ENCODE measurements around the gene GPT2. TPM values are rescaled to one million over a fixed set of nuclear protein-coding genes. Genes with fewer than 3 reads are reported as not detected.

The GPT2 gene
- total and polyA plus RNA-seq, 2 donors (not counting 1 experiment from before 2014, with no cell fraction given) = 5.8 to 16.3 TPM

GRCh38 chr16:46976550-46976949 lies 92.4 kb downstream of the GPT2 start:
- Histone ChIP-seq H3K4me1 (ENCODE audit: control insufficient read depth, extremely low read depth, insufficient read depth, low read length) (no peaks in the 10 kb centered on the region), H3K27ac (ENCODE audit: insufficient read depth, low read length) (no peak overlapping the region), H3K79me2 (ENCODE audit: control insufficient read depth, insufficient read depth, low read length) (peaks cover 17% of the 10 kb centered on the region), H3K9ac (ENCODE audit: insufficient read depth, low read length) (no peak overlapping the region), H3K4me2 (ENCODE audit: extremely low read depth, insufficient read depth, low read length) (no peak overlapping the region), H3K4me3 (replicated peaks in 1 of 4; ENCODE audit: control extremely low read depth in 1 of 4, insufficient read depth in 1 of 4, low read depth in 3 of 4, low read length in 4 of 4) (no peak overlapping the region), H3K27me3 (ENCODE audit: control insufficient read depth, insufficient read depth, low read length) (no peaks in the 10 kb centered on the region), H3K36me3 (ENCODE audit: control insufficient read depth, insufficient read depth, low read length) (no peaks in the 10 kb centered on the region), H2AFZ (ENCODE audit: low read length) (no peak overlapping the region), H3K9me3 (ENCODE audit: control insufficient read depth, insufficient read depth, low read depth, low read length) (no peaks in the 10 kb centered on the region), H4K20me1 (ENCODE audit: control insufficient read depth, extremely low read depth, insufficient read depth, low read length) (no peaks in the 10 kb centered on the region)
- TF ChIP-seq CTCF (conservative IDR thresholded peaks at IDR 0.05 in 1 of 2, IDR thresholded peaks at IDR 0.05 in 1 of 2; ENCODE audit: low read depth in 1 of 2, low read length in 2 of 2) (no peak), EZH2 (IDR thresholded peaks at IDR 0.05; ENCODE audit: low read length, missing control alignments) (no peak)
- DNase-seq (ENCODE audit: low read depth in 2 of 2) = no peak

Other genes with a start within 250 kb of the GPT2 start
- gene VPS35, start 195.2 kb upstream of the GPT2 start, total RNA-seq = 92.3 and 93.5 TPM in 2 replicates
- 69.1 and 77.2 TPM in 2 replicates for gene VPS35, start 195.2 kb upstream of the GPT2 start, polyA plus RNA-seq
- gene ORC6, start 194.7 kb upstream of the GPT2 start, total RNA-seq = 1.3 and 5.0 TPM in 2 replicates
- gene ORC6, start 194.7 kb upstream of the GPT2 start, polyA plus RNA-seq = 9.5 and 18.9 TPM in 2 replicates
- 0.17 and 0.26 TPM in 2 replicates for gene MYLK3, start 136.0 kb upstream of the GPT2 start, total RNA-seq
- 0.01 and 0.07 TPM in 2 replicates for gene MYLK3, start 136.0 kb upstream of the GPT2 start, polyA plus RNA-seq
- gene C16orf87, start 53.2 kb upstream of the GPT2 start, total RNA-seq = 9.5 and 12.1 TPM in 2 replicates
- 11.4 and 11.6 TPM in 2 replicates for gene C16orf87, start 53.2 kb upstream of the GPT2 start, polyA plus RNA-seq
- gene DNAJA2, start 89.3 kb downstream of the GPT2 start, total RNA-seq = 78.3 and 79.9 TPM in 2 replicates
- gene DNAJA2, start 89.3 kb downstream of the GPT2 start, polyA plus RNA-seq = 32.5 and 34.0 TPM in 2 replicates

Data from fibroblast of lung (primary cell).